ENCODE results near the gene CUEDC1.

- TF ChIP-seq EZH2phosphoT487 (IDR thresholded peaks at IDR 0.05; ENCODE audit: low read depth, severe bottlenecking, unreplicated experiment) = no peak
- TF ChIP-seq EZH2 (IDR thresholded peaks at IDR 0.05; ENCODE audit: borderline replicate concordance) = no peak
- TF ChIP-seq, protein P1, sequence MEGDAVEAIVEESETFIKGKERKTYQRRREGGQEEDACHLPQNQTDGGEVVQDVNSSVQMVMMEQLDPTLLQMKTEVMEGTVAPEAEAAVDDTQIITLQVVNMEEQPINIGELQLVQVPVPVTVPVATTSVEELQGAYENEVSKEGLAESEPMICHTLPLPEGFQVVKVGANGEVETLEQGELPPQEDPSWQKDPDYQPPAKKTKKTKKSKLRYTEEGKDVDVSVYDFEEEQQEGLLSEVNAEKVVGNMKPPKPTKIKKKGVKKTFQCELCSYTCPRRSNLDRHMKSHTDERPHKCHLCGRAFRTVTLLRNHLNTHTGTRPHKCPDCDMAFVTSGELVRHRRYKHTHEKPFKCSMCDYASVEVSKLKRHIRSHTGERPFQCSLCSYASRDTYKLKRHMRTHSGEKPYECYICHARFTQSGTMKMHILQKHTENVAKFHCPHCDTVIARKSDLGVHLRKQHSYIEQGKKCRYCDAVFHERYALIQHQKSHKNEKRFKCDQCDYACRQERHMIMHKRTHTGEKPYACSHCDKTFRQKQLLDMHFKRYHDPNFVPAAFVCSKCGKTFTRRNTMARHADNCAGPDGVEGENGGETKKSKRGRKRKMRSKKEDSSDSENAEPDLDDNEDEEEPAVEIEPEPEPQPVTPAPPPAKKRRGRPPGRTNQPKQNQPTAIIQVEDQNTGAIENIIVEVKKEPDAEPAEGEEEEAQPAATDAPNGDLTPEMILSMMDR (IDR thresholded peaks at IDR 0.05; ENCODE audit: poor library complexity) = no peak
Measured at GRCh38 chr17:57991537-57991936, 36.3 kb upstream of the CUEDC1 start.

Measured in hepatocyte (in vitro differentiated cells).